WI38 (cell line): ENCODE data around the gene MYBPC2.
A peak's percentile ranks its signal among the peaks of the same experiment; 100 is the strongest.

Experiments
- H3K4me3 ChIP-seq: 2 replicates; pipeline ENCODE4 v1.5.1; 2011; ENCODE audit warnings: low read depth, mild to moderate bottlenecking, control low read depth, low read length
- TF ChIP-seq, protein P1 (sequence below): IDR thresholded peaks from 2 replicates; pipeline ENCODE4 v1.5.1; 2012; ENCODE audit warnings: low read depth, mild to moderate bottlenecking, control low read depth, low read length

The MYBPC2 gene

GRCh38 chr19:50509366-50509765 lies 76.7 kb downstream of the MYBPC2 start:
- TF ChIP-seq, protein P1, sequence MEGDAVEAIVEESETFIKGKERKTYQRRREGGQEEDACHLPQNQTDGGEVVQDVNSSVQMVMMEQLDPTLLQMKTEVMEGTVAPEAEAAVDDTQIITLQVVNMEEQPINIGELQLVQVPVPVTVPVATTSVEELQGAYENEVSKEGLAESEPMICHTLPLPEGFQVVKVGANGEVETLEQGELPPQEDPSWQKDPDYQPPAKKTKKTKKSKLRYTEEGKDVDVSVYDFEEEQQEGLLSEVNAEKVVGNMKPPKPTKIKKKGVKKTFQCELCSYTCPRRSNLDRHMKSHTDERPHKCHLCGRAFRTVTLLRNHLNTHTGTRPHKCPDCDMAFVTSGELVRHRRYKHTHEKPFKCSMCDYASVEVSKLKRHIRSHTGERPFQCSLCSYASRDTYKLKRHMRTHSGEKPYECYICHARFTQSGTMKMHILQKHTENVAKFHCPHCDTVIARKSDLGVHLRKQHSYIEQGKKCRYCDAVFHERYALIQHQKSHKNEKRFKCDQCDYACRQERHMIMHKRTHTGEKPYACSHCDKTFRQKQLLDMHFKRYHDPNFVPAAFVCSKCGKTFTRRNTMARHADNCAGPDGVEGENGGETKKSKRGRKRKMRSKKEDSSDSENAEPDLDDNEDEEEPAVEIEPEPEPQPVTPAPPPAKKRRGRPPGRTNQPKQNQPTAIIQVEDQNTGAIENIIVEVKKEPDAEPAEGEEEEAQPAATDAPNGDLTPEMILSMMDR: no peak
- no peak overlapping the region for H3K4me3 ChIP-seq

GRCh38 chr19:50510121-50510670 lies 77.5 kb downstream of the MYBPC2 start:
- TF ChIP-seq, protein P1: no peak
- H3K4me3 ChIP-seq: peak overlapping the region; percentile 79

DNA sequence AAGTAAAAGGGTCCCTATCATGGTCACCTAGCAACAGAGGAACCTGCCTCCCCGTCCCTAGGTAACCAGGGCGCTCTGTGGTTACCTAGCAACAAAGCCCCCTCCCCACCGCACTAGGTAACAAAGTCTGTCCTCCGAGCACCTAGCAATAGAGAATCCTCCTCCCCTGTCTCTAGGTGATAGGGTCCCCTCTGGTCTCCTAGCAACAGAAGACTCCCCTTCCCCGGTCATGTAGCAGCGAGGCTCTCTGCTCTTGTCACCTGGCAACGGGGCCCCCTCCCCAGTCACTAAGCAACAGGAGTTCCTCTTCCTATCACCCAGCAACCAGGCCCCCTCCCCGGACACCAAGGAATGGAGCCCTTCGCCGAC lies 78.0 kb downstream of the MYBPC2 start:
- TF ChIP-seq, protein P1: no peak

DNA sequence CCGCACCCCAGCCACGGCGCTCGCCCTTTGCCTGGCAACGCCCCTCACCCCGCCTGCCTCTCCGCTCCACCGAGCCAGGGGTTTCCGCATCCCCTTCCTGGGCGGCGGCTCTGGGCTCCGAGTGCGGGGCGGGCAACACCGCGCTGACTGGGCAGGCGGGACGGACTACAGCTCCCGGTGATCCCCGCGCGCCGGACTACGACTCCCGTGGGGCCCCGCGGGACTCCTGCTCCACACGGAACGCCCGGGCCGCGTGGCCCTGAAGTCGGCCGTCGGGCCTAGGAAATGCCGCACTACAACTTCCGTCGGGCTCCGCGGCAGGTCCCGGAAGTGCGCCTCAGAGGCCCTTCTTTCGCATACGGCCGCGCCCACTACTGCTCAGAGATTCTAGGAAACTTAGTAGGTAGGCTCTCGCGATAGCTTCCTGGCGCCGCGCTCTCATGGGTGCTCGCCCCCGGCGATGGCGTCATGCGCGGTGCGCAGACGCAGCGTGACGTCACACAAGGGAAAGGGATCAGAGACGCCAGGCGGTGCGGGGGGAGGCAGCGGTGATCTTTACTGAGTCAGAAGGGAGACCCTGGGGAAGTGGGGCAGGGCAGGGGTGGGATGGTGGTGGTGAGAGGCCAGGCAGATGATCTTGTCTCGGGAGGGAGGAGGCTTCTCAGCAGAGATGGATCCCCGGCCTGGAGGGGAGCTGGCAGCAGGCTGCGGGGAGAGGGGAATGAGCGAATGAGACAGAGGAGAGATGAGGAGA lies 78.6 kb downstream of the MYBPC2 start, which contains the start of gene JOSD2:
JOSD2 (minus strand) TSS at position 123 of the 754 bp plus-strand sequence. CDS start 760 bp downstream, outside the sequence.
- TF ChIP-seq, protein P1: no peak
- H3K4me3 ChIP-seq: peak within 1 kb of the TSS; percentile 79

More for the DNA sequence above, 78.0 kb downstream of the MYBPC2 start:
- H3K4me3 ChIP-seq: peak overlapping the region; percentile 79

DNA sequence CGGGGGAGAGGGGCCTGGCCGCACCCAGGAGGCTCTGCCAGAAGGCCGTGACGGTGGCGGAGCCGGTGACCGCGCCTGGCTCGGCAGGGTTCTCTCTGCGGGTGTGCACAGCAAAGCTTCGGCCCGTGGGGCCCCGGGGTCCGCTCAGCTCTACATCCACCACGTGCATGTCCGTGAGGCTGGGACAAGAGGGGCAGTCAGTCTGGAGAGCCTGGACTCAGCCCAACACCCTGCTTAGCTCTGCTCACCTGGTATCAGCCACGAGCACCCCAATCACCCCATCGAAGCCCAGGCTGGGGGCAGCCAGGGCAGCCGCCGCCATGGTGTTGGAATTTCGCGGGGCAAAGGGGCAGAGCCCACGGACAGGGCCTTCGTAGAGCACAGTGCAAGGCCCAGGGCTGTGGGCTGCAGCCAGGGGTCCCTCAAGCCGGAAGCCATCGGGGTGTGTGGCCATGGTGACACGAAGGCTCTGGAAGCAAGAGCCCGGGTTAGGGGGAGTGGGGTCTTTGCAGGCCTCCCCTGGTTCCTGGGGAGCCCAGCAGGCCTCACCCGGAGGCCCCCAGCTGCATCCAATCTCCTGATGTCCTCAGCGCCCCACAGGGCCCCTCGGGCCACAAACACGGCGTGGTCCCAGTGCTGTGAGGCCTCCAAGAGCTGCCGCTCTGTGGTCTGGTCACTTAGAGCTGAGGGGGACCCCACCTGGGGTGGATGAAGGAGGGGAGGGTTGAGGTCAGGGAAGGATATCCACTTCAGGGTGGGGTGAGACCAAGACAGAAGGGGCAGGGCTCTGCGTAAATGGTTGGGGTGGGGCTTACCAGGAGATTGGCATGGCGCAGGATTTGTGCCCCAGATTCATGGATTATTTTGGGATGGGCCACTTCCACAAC lies 79.7 kb downstream of the MYBPC2 start:
- TF ChIP-seq, protein P1: no peak
- H3K4me3 ChIP-seq: no peak overlapping the region

DNA sequence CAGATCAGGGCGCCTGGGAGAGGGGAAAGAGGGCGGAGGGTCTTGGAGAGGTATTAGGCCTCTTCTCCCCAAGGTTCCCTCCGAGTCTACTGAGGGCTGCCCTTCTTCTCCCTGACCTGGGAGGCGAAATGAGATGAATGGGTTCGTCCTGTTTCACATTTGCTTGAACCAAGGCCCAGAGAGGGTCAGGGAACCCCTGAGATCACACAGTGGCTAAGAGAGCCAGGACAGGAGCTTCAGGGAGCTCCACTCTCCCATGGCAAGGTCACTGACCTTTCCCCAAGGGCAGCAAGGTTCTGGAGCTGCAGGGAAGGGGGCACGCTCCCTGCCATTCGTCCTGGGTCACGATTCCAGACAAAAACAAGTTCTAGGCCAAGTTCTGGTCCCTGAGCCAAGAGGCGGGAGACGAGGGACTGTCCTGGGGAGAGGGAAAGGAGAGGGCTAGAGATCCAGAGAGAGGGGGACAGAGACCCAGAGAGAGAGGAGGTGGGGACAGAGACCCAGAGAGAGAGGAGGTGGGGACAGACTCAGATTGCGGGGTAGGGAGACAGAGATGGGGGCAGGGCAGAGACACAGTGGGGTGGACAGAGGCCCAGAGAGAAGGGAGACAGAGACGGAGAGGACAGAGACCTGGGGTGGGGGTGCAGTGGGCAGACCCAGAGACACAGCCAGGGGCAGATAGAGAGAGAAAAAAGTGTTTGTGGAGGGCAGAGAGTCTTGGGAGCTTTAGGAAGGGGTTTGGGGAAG lies 80.5 kb downstream of the MYBPC2 start:
- TF ChIP-seq, protein P1: no peak
- no peak overlapping the region for H3K4me3 ChIP-seq
